Activated naive CD4-positive, alpha-beta T cell treated with anti-CD3 and anti-CD28 coated beads for 36 hours (primary cell): ENCODE measurements around the gene BRAT1. TPM values are rescaled to one million over a fixed set of nuclear protein-coding genes. Genes with fewer than 3 reads are reported as not detected.

ENCODE experiments used
- CTCF ChIA-PET: fragments of 350-600 bp; sonication (Branson Sonifier 250); formaldehyde crosslinking; loops from one replicate; lab custom pipeline; 2021; ENCODE audit warnings: antibody characterized with exemption; lab: Charles Lee
- DNase-seq: peaks from one replicate; pipeline ENCODE4 v3.0.0-alpha.2; 2020
- H3K27ac Mint-ChIP-seq: one replicate; pipeline ENCODE4 v1.8.0; 2021; ENCODE audit warnings: mild to moderate bottlenecking, mixed read lengths
- H3K27me3 Mint-ChIP-seq: one replicate; pipeline ENCODE4 v1.8.0; 2021; ENCODE audit warnings: low read depth, mixed read lengths
- H3K36me3 Mint-ChIP-seq: one replicate; pipeline ENCODE4 v1.8.0; 2021; ENCODE audit warnings: low read depth, mixed read lengths
- H3K4me1 Mint-ChIP-seq: one replicate; pipeline ENCODE4 v1.8.0; 2021; ENCODE audit warnings: low read depth, mixed read lengths
- H3K4me3 Mint-ChIP-seq: one replicate; pipeline ENCODE4 v1.8.0; 2021; ENCODE audit warnings: mild to moderate bottlenecking, moderate library complexity, mixed read lengths
- H3K9me3 Mint-ChIP-seq: one replicate; pipeline ENCODE4 v1.8.0; 2021; ENCODE audit warnings: mixed read lengths
- intact Hi-C: fragments of 100-400 bp; cut with micrococcal nuclease; formaldehyde crosslinking; loops from one replicate; pipeline ENCODE4 v1.15.1; 2023
- total RNA-seq, 2 experiments: library from RNA; stranded (reverse); gene quantifications; one replicate each; pipeline ENCODE4 v1.2.3, GENCODE V29; 2021

The BRAT1 gene
- total RNA-seq, 2 experiments from 2014 or later, result 26.8 to 27.3 TPM

- DNase-seq, result peak; percentile 89
- H3K27ac Mint-ChIP-seq, result peak overlapping the region; percentile 79
- H3K27me3 Mint-ChIP-seq, result no peaks in the 10 kb centered on the region
- intact Hi-C loops, result loop anchor here (1.0 to 5.0 kb wide), 7 partner anchors 8 to 320 kb away; partner anchors contain the start of genes BRAT1, EIF3B, GNA12 and TTYH3
- H3K9me3 Mint-ChIP-seq, result no peaks in the 10 kb centered on the region
- CTCF ChIA-PET, result interaction anchor here (1.0 kb wide), 1 partner anchor 188 kb away, joined by 3 read pairs; no protein-coding TSS in a partner anchor
- peaks cover 2% of the 10 kb centered on the region for H3K36me3 Mint-ChIP-seq
- H3K4me1 Mint-ChIP-seq, result peaks cover 50% of the 10 kb centered on the region
- peak overlapping the region; percentile 94 for H3K4me3 Mint-ChIP-seq
Observed at GRCh38 chr7:2521952-2522591, 33.3 kb downstream of the BRAT1 start.

GRCh38 chr7:2521341-2521745, 34.0 kb downstream of the BRAT1 start:
- intact Hi-C loops, result loop anchor here (2.0 to 5.0 kb wide), 3 partner anchors 109 to 321 kb away; partner anchors contain the start of genes EIF3B, GNA12 and TTYH3
- Mint-ChIP-seq H3K4me3 (peak overlapping the region; percentile 94), H3K9me3 (no peaks in the 10 kb centered on the region), H3K27ac (peak overlapping the region; percentile 79), H3K27me3 (no peaks in the 10 kb centered on the region), H3K36me3 (peaks cover 2% of the 10 kb centered on the region), H3K4me1 (peaks cover 44% of the 10 kb centered on the region)
- CTCF ChIA-PET, result no interaction called here
- DNase-seq, result no peak

- DNase-seq, result no peak
- H3K36me3 Mint-ChIP-seq, result peaks cover 1% of the 10 kb centered on the region
- H3K27me3 Mint-ChIP-seq, result no peaks in the 10 kb centered on the region
- no peaks in the 10 kb centered on the region for H3K9me3 Mint-ChIP-seq
- peaks cover 40% of the 10 kb centered on the region for H3K4me1 Mint-ChIP-seq
- CTCF ChIA-PET, result interaction anchor here (0.6 to 1.1 kb wide), 3 partner anchors 9 to 860 kb away, joined by 3 to 5 read pairs (median 4); no protein-coding TSS in a partner anchor
- intact Hi-C loops, result loop anchor here (1.0 to 5.0 kb wide), 4 partner anchors 13 to 321 kb away; partner anchors contain the start of genes EIF3B, GNA12 and TTYH3
- H3K27ac Mint-ChIP-seq, result peak overlapping the region; percentile 58
- peak overlapping the region; percentile 94 for H3K4me3 Mint-ChIP-seq
Observed at GRCh38 chr7:2520761-2521290, 34.5 kb downstream of the BRAT1 start.

GRCh38 chr7:2520131-2520760, 35.1 kb downstream of the BRAT1 start:
- Mint-ChIP-seq H3K4me3 (peak overlapping the region; percentile 94), H3K36me3 (no peaks in the 10 kb centered on the region), H3K27me3 (no peaks in the 10 kb centered on the region), H3K27ac (peak overlapping the region; percentile 82), H3K4me1 (peaks cover 38% of the 10 kb centered on the region), H3K9me3 (no peaks in the 10 kb centered on the region)
- intact Hi-C loops, result loop anchor here (1.0 to 5.0 kb wide), 4 partner anchors 12 to 322 kb away; partner anchors contain the start of genes EIF3B, GNA12 and TTYH3
- CTCF ChIA-PET, result interaction anchor here (0.6 to 1.1 kb wide), 3 partner anchors 9 to 860 kb away, joined by 3 to 5 read pairs (median 4); no protein-coding TSS in a partner anchor
- peak; percentile 54 for DNase-seq

- intact Hi-C loops, result no loop called here
- H3K9me3 Mint-ChIP-seq, result no peaks in the 10 kb centered on the region
- CTCF ChIA-PET, result interaction anchor here (1.1 kb wide), 1 partner anchor 11 kb away, joined by 4 read pairs; no protein-coding TSS in a partner anchor
- H3K4me1 Mint-ChIP-seq, result peaks cover 38% of the 10 kb centered on the region
- H3K4me3 Mint-ChIP-seq, result peak within 1 kb of the TSS; percentile 94
- H3K36me3 Mint-ChIP-seq, result no peaks in the 10 kb centered on the region
- no peaks in the 10 kb centered on the region for H3K27me3 Mint-ChIP-seq
- H3K27ac Mint-ChIP-seq, result peak within 1 kb of the TSS; percentile 82
- peak; percentile 77 for DNase-seq
Observed at GRCh38 chr7:2519119-2519930, 36.0 kb downstream of the BRAT1 start, which contains the start of gene LFNG. TSS of gene LFNG (plus strand) at chr7:2519774. CDS start at chr7:2519862, 88 bp downstream.

GRCh38 chr7:2518737-2519118, 36.6 kb downstream of the BRAT1 start:
- DNase-seq, result no peak
- CTCF ChIA-PET, result no interaction called here
- Mint-ChIP-seq H3K27ac (no peak overlapping the region), H3K4me3 (peak overlapping the region; percentile 53), H3K4me1 (peaks cover 38% of the 10 kb centered on the region), H3K36me3 (no peaks in the 10 kb centered on the region), H3K9me3 (no peaks in the 10 kb centered on the region), H3K27me3 (no peaks in the 10 kb centered on the region)
- intact Hi-C loops, result no loop called here

GRCh38 chr7:2517678-2518507, 37.4 kb downstream of the BRAT1 start:
- H3K4me1 Mint-ChIP-seq, result peaks cover 37% of the 10 kb centered on the region
- no peaks in the 10 kb centered on the region for H3K27me3 Mint-ChIP-seq
- intact Hi-C loops, result no loop called here
- H3K4me3 Mint-ChIP-seq, result peak overlapping the region; percentile 49
- CTCF ChIA-PET, result no interaction called here
- H3K27ac Mint-ChIP-seq, result no peak overlapping the region
- H3K36me3 Mint-ChIP-seq, result no peaks in the 10 kb centered on the region
- no peak for DNase-seq
- H3K9me3 Mint-ChIP-seq, result no peaks in the 10 kb centered on the region

GRCh38 chr7:2517026-2517425, 38.3 kb downstream of the BRAT1 start:
- DNase-seq, result no peak
- CTCF ChIA-PET, result no interaction called here
- no peak overlapping the region for H3K27ac Mint-ChIP-seq
- no peaks in the 10 kb centered on the region for H3K36me3 Mint-ChIP-seq
- H3K4me3 Mint-ChIP-seq, result no peak overlapping the region
- no peaks in the 10 kb centered on the region for H3K27me3 Mint-ChIP-seq
- H3K9me3 Mint-ChIP-seq, result no peaks in the 10 kb centered on the region
- H3K4me1 Mint-ChIP-seq, result peaks cover 38% of the 10 kb centered on the region
- intact Hi-C loops, result no loop called here

- no peak overlapping the region for H3K4me3 Mint-ChIP-seq
- intact Hi-C loops, result no loop called here
Observed at GRCh38 chr7:2516194-2516555, 39.1 kb downstream of the BRAT1 start.

GRCh38 chr7:2515424-2516193, 39.7 kb downstream of the BRAT1 start:
- DNase-seq, result no peak
- no peak overlapping the region for H3K27ac Mint-ChIP-seq
- intact Hi-C loops, result no loop called here
- no peak overlapping the region for H3K4me3 Mint-ChIP-seq
- no peaks in the 10 kb centered on the region for H3K9me3 Mint-ChIP-seq
- CTCF ChIA-PET, result interaction anchor here (0.5 kb wide), 1 partner anchor 63 kb away, joined by 3 read pairs; no protein-coding TSS in a partner anchor
- no peaks in the 10 kb centered on the region for H3K36me3 Mint-ChIP-seq
- H3K27me3 Mint-ChIP-seq, result no peaks in the 10 kb centered on the region
- H3K4me1 Mint-ChIP-seq, result peaks cover 43% of the 10 kb centered on the region

More at GRCh38 chr7:2516194-2516555, 39.1 kb downstream of the BRAT1 start:
- Mint-ChIP-seq H3K27ac (no peak overlapping the region), H3K36me3 (no peaks in the 10 kb centered on the region), H3K27me3 (no peaks in the 10 kb centered on the region), H3K9me3 (no peaks in the 10 kb centered on the region), H3K4me1 (peaks cover 41% of the 10 kb centered on the region)
- DNase-seq, result no peak
- CTCF ChIA-PET, result no interaction called here
